Suppressor macrophage treated with lipopolysaccharide for 4 hours (primary cell): ENCODE results near the gene NTM.
A peak's percentile ranks its signal among the peaks of the same experiment; 100 is the strongest.
"Not testable (repeated sequence)": the region's sequence is repeated elsewhere in the genome, so short reads cannot be mapped to it uniquely, and the experiment has no call there.

Source experiments
- DNase-seq: peaks from one replicate; pipeline ENCODE4 v3.0.0-alpha.2; 2020

NTM gene

DNA sequence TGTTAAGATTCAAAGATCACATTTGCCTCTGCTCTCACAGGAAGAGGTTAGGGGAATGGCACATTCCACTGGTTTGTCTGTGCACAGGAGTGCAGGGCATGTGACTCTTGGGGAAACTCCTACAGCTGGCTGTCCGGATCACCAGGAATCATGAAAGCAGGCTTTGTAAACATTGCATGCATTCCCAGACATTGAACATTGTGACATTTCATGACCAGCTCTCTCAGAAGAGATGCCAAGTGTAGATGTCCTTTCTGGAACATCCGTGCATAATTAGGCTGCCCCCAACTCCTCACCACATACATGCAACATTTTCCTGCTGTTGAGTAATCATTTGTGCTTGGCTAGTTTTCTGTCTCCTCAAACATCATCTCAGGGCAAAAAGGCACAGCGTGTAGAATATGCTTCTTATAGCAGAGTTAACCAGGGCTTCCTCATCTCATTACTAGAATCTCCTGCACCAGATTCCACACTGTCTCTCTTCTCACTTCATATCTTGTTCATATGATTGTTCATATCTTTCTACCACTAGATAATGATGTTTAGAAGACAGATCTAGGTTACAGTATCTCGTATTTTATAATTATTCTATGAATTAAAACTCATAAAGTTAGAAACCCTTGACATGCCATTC lies 694.7 kb downstream of the NTM start:
- DNase-seq: peak; percentile 52

DNA sequence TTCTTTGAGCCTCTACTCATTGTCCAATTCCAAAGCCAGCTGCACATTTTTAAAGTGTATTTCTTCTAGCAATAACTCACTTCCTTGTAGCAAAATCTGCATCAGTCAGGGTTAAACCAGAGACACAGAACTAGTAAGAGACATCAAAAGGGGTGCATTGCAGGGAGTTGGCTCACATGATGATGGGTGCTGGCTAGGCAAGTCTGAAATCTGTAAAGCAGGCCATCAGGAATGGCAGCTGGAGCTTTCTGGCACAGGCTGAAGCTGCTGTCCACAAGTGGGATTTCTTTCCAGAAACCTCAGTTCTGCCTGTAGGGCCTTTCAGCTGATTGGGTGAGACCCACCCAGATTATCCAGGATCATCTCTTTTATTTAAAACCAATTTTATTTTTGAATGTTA lies 698.1 kb downstream of the NTM start:
- DNase-seq: no peak

DNA sequence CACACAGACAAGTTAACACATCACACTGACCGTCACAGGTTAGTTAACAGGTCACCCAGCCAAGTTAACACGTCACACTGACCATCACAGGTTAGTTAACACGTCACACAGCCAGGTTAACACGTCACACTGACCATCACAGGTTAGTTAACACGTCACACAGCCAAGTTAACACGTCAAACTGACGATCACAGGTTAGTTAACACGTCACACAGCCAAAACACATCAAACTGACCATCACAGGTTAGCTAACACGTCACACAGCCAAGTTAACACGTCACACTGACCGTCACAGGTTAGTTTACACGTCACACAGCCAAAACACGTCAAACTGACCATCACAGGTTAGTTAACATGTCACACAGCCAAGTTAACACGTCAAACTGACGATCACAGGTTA lies 699.2 kb downstream of the NTM start:
- DNase-seq: not testable (repeated sequence)

DNA sequence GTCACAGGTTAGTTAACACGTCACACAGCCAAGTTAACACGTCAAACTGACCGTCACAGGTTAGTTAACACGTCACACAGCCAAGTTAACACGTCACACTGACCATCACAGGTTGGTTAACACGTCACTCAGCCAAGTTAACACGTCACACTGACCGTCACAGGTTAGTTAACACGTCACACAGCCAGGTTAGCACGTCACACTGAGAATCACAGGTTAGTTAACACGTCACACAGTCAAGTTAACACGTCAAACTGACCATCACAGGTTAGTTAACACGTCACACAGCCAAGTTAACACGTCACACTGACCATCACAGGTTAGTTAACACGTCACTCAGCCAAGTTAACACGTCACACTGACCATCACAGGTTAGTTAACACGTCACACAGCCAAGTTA lies 700.5 kb downstream of the NTM start:
- DNase-seq: not testable (repeated sequence)

DNA sequence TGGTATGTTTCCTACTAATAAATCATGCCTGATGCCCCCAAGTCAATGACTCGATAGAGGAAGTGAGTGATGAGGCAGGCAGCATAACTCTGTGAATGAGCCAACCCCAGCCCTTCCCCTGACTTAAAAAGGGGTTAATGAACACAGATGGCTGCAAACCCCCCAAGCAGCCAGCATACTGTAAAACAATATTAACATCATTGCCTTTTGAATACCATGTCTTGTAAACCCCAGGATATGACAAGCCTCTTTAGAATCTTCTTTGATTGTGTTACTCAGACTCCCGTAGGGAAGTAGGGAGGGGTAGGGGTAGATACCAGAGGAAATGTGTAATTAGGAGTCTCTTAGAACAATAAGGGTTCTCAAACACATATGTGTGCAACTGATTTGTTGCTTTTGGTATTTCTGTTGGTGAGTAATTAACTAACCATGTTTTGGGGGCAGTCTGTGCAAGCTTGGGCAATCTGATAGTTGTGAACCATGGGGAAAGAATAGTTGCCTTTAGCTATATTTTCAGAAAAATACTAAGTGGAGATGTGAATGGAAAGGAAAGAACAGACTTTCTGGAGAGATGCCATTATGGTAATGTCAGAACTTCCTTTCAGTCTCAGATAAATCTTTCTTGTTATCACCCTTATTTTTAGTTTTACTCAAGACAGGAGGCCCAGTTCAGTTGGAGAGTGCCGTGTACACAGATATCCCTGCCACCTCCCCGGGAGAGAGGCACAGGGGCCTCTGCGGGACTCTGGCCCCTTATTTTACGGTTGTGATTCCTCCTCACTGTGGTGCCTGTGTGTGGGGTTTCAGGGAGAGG lies 701.8 kb downstream of the NTM start:
- no peak for DNase-seq

DNA sequence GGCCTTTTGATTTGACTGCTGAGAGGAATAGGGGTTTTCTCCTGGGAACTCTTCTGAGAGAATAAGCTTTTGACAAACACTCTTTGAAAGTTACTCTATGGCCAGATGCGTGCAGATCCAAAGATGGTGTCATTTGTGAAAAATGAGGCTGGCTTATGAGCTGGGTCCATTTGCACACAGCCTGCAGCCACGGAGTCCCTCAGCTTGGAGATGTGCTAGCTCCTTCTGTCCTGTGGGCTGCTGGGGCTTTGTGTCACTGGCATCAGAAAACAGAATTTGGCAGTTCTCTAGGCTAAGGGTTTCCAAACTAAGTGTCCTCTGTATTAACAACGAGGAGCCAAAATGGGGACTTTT lies 702.4 kb downstream of the NTM start:
- DNase-seq: no peak

DNA sequence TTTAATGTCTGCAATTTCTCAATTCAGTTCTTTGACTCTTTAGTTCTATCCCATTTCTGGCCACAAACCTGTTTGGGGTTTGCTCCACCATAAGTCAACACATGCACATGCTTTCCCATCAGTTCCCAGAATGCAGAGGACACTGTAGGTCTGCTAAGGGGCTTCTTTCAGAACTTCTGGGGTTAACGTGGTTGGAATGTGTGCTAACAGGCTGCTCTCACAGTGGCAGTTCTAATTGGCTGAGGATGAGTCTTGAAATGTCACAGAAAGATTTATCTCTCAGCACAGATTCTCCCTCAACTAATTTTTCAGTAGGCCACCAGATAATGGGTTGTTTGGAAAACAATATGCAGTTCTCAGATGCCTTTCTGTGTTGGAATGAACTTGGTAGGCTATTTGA lies 703.4 kb downstream of the NTM start:
- DNase-seq: no peak

DNA sequence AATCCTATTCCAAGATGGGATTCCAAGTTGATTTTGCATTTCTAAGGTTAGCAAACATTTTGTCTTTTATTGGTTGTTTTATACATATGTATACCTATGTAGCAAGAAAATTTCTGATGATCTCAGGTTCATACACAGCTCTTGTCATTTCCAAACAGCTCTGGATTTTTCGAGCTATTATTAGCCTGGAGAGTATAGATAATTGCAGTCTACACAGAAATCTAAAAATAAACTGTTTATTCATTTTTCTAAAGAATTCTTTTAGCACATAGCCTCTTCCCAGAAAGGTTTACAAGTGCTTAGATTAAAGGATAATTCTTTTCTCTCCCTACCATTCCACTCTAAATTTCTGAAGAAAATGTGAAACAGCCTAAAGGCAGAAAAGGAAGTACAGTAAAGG lies 705.0 kb downstream of the NTM start:
- DNase-seq: no peak

DNA sequence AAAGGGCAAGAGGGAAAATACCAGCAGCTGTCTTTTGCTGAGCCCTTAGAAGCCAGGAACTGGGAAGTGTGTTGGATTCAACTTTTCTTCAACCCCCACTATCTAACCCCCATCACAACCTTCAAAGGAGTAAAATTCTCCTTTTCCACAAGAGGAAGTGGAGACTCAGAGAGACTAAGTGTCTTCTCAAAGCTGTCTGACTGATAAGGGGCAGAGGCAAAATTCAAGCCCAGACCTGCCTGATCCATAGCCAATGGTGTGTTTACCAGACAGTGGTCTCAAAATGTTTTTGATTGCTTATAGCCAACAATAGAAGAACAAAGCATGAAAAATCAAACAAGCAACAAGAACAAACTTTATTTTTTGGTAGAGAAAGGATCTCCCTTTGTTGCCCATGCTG lies 707.0 kb downstream of the NTM start:
- no peak for DNase-seq

DNA sequence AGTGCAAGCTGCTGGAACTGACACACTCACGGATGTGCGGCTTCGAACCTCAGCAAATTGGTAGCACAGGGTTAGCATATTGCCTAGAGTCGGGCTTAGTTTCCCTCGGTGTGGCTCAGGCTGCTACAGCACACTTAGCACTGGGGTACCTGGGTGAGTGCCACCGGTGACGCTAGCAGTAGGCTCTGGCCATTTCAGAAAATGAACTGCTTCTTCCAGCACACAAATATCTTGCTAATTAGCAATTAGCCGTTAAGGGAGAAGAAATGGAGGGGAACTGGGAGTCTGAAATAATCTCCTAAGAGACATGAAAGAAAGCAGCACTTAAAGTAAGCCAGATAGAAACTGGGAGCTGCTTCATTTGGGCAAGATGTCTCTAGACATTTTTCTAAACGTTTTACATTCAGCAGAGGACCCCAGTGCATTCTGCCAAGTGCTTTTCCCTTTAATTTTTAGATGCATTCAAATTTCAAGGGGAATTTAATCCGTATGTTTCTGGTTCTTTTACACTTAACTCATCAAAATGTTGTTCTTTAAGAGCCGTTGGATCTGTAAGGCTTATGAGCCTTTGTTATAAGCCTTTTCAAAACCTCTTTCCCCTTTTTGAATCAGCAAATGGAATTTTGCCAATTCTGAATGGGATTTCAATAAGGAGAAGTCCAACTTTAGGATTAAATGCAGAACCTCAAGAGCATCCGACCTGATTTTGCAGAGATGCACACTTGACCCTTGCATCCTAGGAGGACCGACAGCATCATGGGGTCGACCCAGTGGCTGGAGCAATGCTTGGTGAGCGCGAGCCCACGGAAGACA lies 708.1 kb downstream of the NTM start:
- DNase-seq: no peak

DNA sequence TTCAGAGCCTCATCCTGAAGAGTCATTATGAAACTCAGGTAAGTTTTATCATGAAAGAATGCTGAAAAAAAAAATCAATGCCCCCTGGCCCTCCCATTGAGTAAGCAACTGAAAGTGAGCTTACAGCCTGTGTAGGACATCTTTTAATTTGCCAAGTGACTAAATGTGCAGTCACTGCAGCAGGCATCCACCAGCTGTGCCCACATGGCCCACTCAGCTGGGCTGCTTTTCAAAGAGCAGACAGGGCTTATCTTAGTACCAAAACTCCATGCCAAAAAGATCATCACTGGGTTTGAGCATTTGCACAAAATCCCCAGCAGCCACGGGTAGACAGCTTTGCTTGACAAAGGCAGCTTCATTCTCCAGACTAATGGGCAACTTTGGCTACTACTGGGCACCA lies 709.7 kb downstream of the NTM start:
- DNase-seq: no peak

DNA sequence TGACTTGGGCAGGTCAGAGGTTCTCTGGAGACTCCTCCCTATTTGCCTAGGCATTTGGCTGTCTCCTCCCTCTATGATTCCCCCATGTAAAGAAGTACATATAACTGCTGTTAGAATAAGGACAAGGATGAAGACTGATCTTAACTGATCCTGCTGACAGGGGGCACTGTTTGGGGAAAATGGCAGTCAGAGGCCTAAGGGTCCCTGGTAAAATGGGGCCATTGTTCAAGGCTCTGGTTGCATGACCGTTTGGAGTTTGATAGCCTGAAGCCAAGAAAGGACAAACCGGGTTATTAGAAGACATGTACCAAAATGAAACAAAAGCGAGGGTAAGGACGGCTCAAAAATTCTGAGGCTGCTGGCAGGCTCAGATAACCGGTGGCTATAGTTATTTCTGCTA lies 712.2 kb downstream of the NTM start:
- DNase-seq: no peak

DNA sequence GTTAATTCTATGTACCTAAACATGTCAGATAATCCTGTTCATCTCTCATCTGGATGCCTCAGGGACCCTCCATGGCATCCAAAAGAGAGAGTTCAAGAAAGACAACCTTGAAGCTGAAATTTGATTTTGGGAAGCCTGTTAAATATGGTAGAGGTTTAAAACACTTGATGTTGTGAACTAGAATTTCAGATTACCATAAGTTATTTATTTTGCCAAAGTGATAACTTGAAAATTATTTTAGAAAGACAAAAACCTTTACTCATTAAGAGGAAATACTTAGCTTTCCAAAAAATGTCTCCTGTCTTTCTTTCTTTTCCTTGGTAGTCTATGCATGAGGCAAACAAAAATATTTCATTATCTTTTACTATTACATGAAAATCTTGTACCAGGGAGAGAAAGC lies 714.0 kb downstream of the NTM start:
- DNase-seq: no peak

DNA sequence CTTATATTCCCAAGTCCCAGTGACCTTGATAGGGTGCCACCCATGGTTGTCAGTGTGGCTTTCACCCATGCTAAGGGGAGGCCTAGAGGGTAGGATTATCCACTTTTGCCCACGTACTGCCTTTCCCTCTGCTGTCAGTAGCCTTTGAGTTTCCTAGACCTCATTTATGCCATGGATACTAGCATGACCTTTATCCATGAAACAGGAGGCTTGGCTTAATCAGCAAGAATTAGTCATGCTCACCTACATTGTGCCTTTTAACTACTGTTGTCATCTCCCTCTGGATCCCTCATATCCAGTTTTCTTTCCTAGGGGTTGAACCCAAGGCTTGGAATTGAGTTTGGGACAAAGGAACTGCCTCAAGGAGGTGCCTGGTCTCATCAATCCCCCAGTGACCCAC lies 716.7 kb downstream of the NTM start:
- DNase-seq: no peak

DNA sequence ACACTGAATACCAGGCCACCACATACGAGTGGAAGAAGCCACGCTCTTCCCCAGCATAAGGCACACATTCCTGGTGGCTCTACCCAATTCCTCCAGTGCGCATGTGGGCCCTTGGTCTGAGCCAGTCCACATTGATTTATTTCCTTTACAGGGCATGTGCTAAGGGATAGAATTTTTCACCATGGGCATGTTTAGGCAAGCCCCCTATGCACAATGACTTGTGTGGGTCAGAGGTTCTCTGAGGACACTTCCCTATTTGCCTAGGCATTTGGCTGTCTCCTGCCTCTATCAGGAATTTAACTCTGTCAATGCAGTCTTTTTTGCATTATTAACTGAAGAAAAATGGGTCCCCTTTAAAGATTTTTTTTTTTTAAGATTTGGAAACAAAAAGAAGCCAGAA lies 718.1 kb downstream of the NTM start:
- peak; percentile 21 for DNase-seq

DNA sequence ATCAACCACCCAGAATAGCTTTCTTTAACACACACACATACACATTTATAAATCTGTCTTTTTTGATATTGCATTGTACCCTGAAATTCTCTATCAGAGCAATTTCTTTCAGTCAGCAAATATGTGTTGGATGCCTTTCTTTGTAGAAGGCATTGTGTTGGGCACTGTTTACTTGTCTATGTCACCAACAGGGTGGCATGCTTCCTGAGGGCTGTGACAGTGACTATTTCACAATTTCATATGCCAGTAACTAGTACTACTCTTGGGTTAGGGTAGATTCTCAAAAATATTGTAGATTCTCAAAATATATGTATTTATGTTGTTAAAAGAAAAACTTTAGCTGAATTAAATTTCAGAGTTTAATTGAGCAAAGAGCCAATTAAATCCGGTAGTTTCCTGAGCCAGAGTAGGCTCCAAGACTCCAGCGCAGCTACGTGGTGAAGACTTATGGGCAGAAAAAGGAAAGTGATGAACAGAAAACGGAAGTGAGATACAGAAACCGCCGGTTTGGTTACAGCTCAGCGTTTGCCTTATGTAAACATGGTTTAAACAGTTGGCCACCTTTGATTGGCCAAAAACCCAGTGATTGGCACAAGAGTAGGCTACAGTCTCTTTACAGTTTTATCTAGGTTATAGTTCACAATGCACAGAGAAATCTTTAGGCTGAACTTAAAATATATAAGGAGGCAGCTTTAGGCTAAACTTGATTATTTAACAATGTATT lies 723.3 kb downstream of the NTM start:
- peak; percentile 57 for DNase-seq

DNA sequence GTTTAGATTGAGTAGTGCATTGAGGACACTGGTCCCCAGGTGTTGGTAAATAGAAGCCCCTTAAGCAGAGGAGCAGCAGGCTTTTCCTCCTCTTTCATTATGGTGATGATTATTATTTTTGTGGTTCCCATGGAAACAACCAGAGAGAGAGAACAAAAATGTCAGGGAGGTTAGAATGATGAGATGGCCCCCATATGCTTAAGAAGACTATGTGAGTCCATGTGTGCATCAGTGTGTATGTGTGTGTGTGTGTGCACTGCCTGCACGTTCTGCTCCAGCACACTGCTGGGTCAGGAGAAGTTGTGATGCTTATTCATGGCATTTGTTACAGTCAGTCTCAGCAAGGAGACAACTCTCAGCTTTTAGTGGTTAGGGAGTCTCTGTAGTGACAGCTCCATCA lies 724.2 kb downstream of the NTM start:
- DNase-seq: no peak

DNA sequence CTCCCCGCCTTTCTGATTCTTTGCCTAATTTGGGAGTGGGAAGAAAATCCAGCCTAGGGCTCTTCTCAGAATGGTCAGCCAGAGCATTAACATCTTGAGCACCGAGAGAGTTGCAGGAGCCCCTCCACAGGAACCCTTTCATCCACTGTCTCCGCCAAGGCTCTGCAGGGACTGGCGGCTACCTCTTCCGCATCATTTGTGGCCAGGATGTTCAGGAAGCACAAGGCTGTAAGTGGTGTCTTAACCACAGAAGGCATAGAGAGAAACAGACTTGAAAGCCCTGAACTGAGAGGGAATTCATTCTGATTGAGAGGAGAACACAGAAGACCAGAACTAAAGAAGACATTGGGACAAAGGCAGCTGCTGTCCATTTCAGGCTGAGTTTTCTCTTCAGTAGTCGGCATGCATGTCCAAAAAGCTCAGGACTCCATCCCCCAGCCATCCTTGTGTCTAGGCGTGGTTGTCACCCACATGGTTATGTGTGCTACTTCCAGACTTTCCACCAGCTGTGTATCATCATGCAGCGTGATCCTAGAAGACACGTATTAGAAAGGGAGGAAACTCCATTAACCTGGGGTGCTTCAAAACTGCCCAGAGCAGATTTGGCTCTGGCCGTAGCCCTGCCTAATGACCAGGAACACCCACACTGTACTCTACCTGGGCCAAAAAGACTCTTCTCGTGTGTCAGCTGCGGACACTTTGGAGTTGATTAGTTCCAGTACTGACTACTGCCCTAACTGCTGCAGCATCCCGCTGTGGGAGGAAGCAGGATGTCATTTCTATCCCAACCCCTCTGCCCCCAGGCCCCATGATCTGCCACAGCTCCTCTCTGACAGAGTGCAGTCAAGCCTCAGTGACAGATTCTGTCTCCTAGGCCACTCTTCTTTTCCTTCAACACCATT lies 725.1 kb downstream of the NTM start:
- DNase-seq: no peak

DNA sequence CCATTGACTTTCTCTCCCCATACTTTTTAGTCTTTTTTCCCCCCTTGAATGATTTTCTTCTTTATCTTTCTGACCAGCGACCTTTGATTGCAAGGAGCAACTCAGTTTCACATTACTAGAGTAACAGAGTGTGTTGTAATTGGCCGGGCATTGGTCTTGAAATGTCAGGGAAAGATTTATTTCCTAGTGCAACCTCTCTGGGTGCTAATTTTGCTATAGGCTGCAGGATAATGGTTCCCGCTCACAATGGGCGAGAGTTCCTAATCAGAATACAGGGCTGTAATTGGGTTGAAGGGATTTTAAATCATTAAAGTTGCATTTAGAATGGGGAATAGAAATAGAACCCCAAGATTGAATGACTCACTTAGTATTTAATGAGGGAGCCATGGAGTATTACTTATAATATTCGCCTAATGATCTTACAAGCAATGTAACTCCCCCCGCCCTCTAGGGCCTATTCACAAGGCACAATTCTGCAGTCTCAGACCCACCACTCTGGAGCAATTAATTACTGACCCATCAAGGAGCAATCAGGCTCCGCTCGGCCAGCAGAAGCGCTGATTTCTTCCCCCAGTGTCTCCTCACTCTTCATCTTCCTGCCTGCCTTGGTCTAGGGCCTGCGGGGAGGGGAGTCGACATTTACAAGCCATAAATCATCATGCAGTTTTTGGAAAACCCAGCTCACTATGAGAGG lies 725.9 kb downstream of the NTM start:
- no peak for DNase-seq

DNA sequence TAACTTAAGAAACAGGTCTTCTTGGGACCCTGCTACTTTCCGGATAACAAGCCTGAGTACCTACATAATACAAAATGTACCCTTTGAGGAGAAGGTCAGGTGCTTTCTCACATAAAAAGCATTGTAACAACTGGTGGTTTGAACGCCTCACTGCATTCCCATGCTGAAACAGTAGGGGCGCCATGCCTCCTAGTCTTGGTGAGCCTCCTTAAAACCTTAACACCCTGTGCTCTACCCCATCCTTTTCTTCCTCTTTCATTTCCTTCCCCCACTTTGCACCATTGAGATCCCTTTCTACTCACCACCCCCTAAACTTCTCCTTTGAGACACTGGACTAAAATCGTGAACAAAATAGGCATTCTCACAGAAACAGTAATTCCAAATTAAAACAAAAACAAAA lies 729.3 kb downstream of the NTM start:
- peak; percentile 38 for DNase-seq

DNA sequence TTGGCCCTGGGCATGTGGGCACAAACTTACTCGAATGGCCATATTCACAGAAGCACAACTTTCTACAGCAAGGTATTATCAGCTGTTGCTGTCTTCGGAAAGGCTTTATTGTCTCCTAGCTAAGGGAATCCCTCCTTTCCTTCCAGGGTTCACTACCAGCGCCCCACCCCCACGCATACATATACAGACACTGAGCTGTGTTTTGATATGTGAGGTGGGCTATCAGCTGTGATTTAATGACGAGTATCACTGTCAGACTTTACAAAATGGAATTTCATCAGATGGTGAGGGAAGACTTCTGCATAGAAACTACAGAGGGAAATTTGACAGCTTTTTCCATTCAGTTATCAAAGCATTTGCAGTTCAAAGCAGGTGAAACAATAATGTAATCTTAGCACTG lies 730.2 kb downstream of the NTM start:
- DNase-seq: no peak

DNA sequence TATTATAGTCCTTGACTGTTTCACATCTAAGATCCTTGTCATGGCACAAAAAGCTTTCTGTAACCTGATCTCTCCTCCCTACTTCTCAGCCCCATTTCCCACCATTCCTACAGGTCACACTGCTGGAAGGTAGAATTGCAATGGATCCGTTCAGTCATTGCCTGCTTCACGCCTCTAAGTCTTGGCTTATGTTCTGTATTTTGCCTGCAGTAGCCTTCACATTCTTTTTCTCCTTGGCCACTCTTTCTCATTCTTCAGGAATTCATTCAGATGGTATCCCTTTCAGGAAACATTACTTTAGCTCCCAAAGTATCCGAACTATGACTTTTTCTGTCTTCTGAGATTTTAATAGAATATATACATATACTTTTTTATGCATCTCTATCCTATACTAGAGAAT lies 731.5 kb downstream of the NTM start:
- no peak for DNase-seq
